WTC11 (cell line): Measurements from ENCODE around the gene TMEM260. TPM values are rescaled to one million over a fixed set of nuclear protein-coding genes. Genes with fewer than 3 reads are reported as not detected.

Source experiments
- ATAC-seq: fragments of 200-7000 bp; cut with Tn5 transposase; 2 replicates; pipeline ENCODE4 v1.10.0; 2021; ENCODE audit warnings: mild to moderate bottlenecking, moderate library complexity
- CTCF ChIA-PET: fragments of 300-600 bp; sonication (Branson Sonifier 250); formaldehyde crosslinking; loops from one replicate; lab custom pipeline; 2021; ENCODE audit warnings: antibody characterized with exemption; lab: Charles Lee
- POLR2A ChIA-PET: fragments of 350-600 bp; sonication (Branson Sonifier 250); formaldehyde crosslinking; loops from one replicate; lab custom pipeline; 2021; ENCODE audit warnings: antibody characterized with exemption; lab: Charles Lee
- DNase-seq: peaks from one replicate; pipeline ENCODE4 v3.0.0; 2021; ENCODE audit warnings: low spot score
- H3K27ac Mint-ChIP-seq: 2 replicates; pipeline ENCODE4 v1.8.0; 2021; ENCODE audit warnings: mixed read lengths
- H3K27me3 Mint-ChIP-seq: 2 replicates; pipeline ENCODE4 v1.8.0; 2021; ENCODE audit warnings: low read depth, mild to moderate bottlenecking, moderate library complexity, mixed read lengths
- H3K36me3 Mint-ChIP-seq: 2 replicates; pipeline ENCODE4 v1.8.0; 2021; ENCODE audit warnings: mixed read lengths
- H3K4me1 Mint-ChIP-seq: 2 replicates; pipeline ENCODE4 v1.8.0; 2022; ENCODE audit warnings: mixed read lengths
- H3K4me3 Mint-ChIP-seq: 2 replicates; pipeline ENCODE4 v1.8.0; 2021; ENCODE audit warnings: mild to moderate bottlenecking, moderate library complexity, mixed read lengths
- H3K9me3 Mint-ChIP-seq: 2 replicates; pipeline ENCODE4 v1.8.0; 2021; ENCODE audit warnings: mixed read lengths
- CREM ChIP-seq: sonication (generic); formaldehyde crosslinking; IDR thresholded peaks from 2 replicates; pipeline ENCODE4 v1.8.1; 2022; ENCODE audit warnings: mild to moderate bottlenecking, missing genetic modification reagents, moderate library complexity
- FOXK1 ChIP-seq: sonication (generic); formaldehyde crosslinking; IDR thresholded peaks from 2 replicates; pipeline ENCODE4 v1.8.0; 2022; ENCODE audit warnings: mild to moderate bottlenecking, moderate library complexity, missing genetic modification reagents
- HMGA2 ChIP-seq: fragments of 250-450 bp; sonication (Bioruptor Pico); IDR thresholded peaks from 2 replicates; pipeline ENCODE4 v1.4.0; 2021; ENCODE audit warnings: mild to moderate bottlenecking, moderate library complexity
- JUN ChIP-seq: sonication (generic); formaldehyde crosslinking; IDR thresholded peaks from 2 replicates; pipeline ENCODE4 v1.8.0; 2023; ENCODE audit warnings: mild to moderate bottlenecking, missing genetic modification reagents
- KAT7 ChIP-seq: sonication (generic); formaldehyde crosslinking; IDR thresholded peaks from 2 replicates; pipeline ENCODE4 v1.8.1; 2023; ENCODE audit warnings: missing genetic modification reagents, mild to moderate bottlenecking, borderline replicate concordance
- NFATC4 ChIP-seq: fragments of 250-450 bp; sonication (Bioruptor Pico); IDR thresholded peaks from 2 replicates; pipeline ENCODE4 v1.9.0; 2021; ENCODE audit warnings: mild to moderate bottlenecking
- NR1H2 ChIP-seq: sonication (generic); formaldehyde crosslinking; IDR thresholded peaks from 2 replicates; pipeline ENCODE4 v1.9.0; 2021; ENCODE audit warnings: mild to moderate bottlenecking, moderate library complexity, missing genetic modification reagents
- RORB ChIP-seq: fragments of 250-450 bp; sonication (Bioruptor Pico); IDR thresholded peaks from 2 replicates; pipeline ENCODE4 v1.9.0; 2021; ENCODE audit warnings: mild to moderate bottlenecking
- ZNF263 ChIP-seq: sonication (generic); formaldehyde crosslinking; IDR thresholded peaks from 2 replicates; pipeline ENCODE4 v1.8.1; 2022; ENCODE audit warnings: low read depth, mild to moderate bottlenecking, moderate library complexity, missing genetic modification reagents
- ZNF317 ChIP-seq: sonication (generic); formaldehyde crosslinking; IDR thresholded peaks from 2 replicates; pipeline ENCODE4 v1.8.1; 2023; ENCODE audit warnings: low read depth, mild to moderate bottlenecking, moderate library complexity, missing genetic modification reagents, borderline replicate concordance
- ZNF423 ChIP-seq: fragments of 250-450 bp; sonication (Bioruptor Pico); IDR thresholded peaks from 2 replicates; pipeline ENCODE4 v2.1.2; 2022; ENCODE audit warnings: mild to moderate bottlenecking, moderate library complexity
- total RNA-seq: library from RNA; stranded (reverse); gene quantifications from 3 replicates; pipeline ENCODE4 v1.2.3, GENCODE V29; 2021
- TF ChIP-seq, protein P1 (sequence below): sonication (generic); formaldehyde crosslinking; IDR thresholded peaks from 2 replicates; pipeline ENCODE4 v1.8.1; 2023; ENCODE audit warnings: mild to moderate bottlenecking, missing genetic modification reagents, borderline replicate concordance
- TF ChIP-seq, protein P2 (sequence below): sonication (generic); formaldehyde crosslinking; IDR thresholded peaks from 2 replicates; pipeline ENCODE4 v1.8.1; 2022; ENCODE audit warnings: mild to moderate bottlenecking, moderate library complexity, missing genetic modification reagents
- TF ChIP-seq, protein P3 (sequence below): sonication (generic); formaldehyde crosslinking; IDR thresholded peaks from 2 replicates; pipeline ENCODE4 v1.8.1; 2023; ENCODE audit warnings: mild to moderate bottlenecking, missing genetic modification reagents, moderate library complexity
- TF ChIP-seq, protein P4 (sequence below): sonication (generic); formaldehyde crosslinking; IDR thresholded peaks from 2 replicates; pipeline ENCODE4 v1.8.0; 2022; ENCODE audit warnings: mild to moderate bottlenecking, missing genetic modification reagents
- TF ChIP-seq, protein P5 (sequence below): fragments of 250-450 bp; sonication (Bioruptor Pico); IDR thresholded peaks from 2 replicates; pipeline ENCODE4 v1.8.0; 2021; ENCODE audit warnings: mild to moderate bottlenecking
- TF ChIP-seq, protein P6 (sequence below): sonication (generic); formaldehyde crosslinking; IDR thresholded peaks from 2 replicates; pipeline ENCODE4 v1.8.0; 2022; ENCODE audit warnings: mild to moderate bottlenecking, missing genetic modification reagents
- TF ChIP-seq, protein P7 (sequence below): sonication (generic); formaldehyde crosslinking; IDR thresholded peaks from 2 replicates; pipeline ENCODE4 v1.8.1; 2023; ENCODE audit warnings: mild to moderate bottlenecking, missing genetic modification reagents, moderate library complexity

Gene TMEM260
- total RNA-seq, 1 experiment from 2014 or later: 17.9 TPM

DNA sequence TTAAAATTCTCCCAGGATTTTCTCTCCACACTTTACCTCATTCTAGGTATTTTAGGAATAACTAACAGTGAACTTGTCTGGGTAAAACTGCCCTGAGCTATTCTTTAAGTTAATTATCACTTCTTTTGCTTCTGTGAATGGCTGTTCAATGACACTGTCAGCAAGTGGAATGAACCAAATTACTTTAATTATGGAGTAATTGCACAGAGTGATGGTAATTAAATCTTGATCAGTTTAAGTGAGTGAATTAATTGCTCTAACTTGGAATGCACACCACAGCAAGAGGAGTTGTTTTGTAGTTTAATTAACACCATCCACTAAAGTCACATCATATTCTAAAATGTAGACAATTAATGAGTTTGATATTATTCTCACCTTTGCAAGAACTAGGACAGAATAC is 36.2 kb upstream of the TMEM260 start:
- TF ChIP-seq CREM (CRISPR knock-in tag): no peak
- no peak for TF ChIP-seq ZNF263 (CRISPR knock-in tag)
- TF ChIP-seq, protein P1, sequence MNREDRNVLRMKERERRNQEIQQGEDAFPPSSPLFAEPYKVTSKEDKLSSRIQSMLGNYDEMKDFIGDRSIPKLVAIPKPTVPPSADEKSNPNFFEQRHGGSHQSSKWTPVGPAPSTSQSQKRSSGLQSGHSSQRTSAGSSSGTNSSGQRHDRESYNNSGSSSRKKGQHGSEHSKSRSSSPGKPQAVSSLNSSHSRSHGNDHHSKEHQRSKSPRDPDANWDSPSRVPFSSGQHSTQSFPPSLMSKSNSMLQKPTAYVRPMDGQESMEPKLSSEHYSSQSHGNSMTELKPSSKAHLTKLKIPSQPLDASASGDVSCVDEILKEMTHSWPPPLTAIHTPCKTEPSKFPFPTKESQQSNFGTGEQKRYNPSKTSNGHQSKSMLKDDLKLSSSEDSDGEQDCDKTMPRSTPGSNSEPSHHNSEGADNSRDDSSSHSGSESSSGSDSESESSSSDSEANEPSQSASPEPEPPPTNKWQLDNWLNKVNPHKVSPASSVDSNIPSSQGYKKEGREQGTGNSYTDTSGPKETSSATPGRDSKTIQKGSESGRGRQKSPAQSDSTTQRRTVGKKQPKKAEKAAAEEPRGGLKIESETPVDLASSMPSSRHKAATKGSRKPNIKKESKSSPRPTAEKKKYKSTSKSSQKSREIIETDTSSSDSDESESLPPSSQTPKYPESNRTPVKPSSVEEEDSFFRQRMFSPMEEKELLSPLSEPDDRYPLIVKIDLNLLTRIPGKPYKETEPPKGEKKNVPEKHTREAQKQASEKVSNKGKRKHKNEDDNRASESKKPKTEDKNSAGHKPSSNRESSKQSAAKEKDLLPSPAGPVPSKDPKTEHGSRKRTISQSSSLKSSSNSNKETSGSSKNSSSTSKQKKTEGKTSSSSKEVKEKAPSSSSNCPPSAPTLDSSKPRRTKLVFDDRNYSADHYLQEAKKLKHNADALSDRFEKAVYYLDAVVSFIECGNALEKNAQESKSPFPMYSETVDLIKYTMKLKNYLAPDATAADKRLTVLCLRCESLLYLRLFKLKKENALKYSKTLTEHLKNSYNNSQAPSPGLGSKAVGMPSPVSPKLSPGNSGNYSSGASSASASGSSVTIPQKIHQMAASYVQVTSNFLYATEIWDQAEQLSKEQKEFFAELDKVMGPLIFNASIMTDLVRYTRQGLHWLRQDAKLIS (CRISPR knock-in tag): no peak
- TF ChIP-seq RORB: no peak
- TF ChIP-seq ZNF423 (CRISPR knock-in tag): no peak
- TF ChIP-seq, protein P2, sequence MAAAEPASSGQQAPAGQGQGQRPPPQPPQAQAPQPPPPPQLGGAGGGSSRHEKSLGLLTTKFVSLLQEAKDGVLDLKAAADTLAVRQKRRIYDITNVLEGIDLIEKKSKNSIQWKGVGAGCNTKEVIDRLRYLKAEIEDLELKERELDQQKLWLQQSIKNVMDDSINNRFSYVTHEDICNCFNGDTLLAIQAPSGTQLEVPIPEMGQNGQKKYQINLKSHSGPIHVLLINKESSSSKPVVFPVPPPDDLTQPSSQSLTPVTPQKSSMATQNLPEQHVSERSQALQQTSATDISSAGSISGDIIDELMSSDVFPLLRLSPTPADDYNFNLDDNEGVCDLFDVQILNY: no peak
- TF ChIP-seq ZNF317 (CRISPR knock-in tag): no peak
- no peak for TF ChIP-seq KAT7
- DNase-seq (no peak), ATAC-seq (no peak)
- ChIA-PET POLR2A (no interaction called here), CTCF (no interaction called here)
- Mint-ChIP-seq H3K9me3 (peaks cover 7% of the 10 kb centered on the region; the same call in 1 of the 2 replicates), H3K4me3 (no peak overlapping the region), H3K27me3 (no peaks in the 10 kb centered on the region), H3K36me3 (no peaks in the 10 kb centered on the region), H3K4me1 (no peaks in the 10 kb centered on the region), H3K27ac (no peak overlapping the region)

DNA sequence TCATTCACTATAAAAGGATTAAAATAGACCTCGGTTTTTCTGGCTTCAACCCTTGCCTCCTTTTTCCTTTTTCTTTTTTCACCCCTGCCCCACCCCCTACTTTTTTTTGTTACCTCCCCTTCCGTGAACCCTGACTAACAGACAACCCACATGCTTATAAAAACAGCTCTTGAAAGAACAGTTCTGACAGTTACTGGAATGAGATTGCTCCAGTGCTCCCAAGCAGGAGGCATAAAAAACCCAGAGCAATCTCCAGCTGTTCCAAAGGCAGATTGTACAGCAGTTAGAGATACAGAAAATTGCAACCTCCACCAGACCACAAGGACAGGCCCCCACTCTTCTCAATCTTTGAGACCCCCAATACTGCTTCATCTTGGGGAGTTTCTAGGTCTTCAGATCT is 29.9 kb upstream of the TMEM260 start:
- CTCF ChIA-PET: interaction anchor here (1.2 to 3.3 kb wide), 2 partner anchors 59 kb away, joined by 3 to 85 read pairs; no protein-coding TSS in a partner anchor
- no peaks in the 10 kb centered on the region for H3K36me3 Mint-ChIP-seq
- DNase-seq: no peak
- no peak overlapping the region for H3K4me3 Mint-ChIP-seq
- TF ChIP-seq NFATC4 (CRISPR knock-in tag) (no peak), JUN (CRISPR knock-in tag) (no peak), NR1H2 (CRISPR knock-in tag) (no peak), FOXK1 (CRISPR knock-in tag) (no peak), ZNF263 (CRISPR knock-in tag) (no peak), HMGA2 (CRISPR knock-in tag) (no peak), KAT7 (no peak)
- TF ChIP-seq, protein P3, sequence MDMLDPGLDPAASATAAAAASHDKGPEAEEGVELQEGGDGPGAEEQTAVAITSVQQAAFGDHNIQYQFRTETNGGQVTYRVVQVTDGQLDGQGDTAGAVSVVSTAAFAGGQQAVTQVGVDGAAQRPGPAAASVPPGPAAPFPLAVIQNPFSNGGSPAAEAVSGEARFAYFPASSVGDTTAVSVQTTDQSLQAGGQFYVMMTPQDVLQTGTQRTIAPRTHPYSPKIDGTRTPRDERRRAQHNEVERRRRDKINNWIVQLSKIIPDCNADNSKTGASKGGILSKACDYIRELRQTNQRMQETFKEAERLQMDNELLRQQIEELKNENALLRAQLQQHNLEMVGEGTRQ (CRISPR knock-in tag): no peak
- TF ChIP-seq, protein P4, sequence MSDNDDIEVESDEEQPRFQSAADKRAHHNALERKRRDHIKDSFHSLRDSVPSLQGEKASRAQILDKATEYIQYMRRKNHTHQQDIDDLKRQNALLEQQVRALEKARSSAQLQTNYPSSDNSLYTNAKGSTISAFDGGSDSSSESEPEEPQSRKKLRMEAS (CRISPR knock-in tag): no peak
- TF ChIP-seq, protein P5, sequence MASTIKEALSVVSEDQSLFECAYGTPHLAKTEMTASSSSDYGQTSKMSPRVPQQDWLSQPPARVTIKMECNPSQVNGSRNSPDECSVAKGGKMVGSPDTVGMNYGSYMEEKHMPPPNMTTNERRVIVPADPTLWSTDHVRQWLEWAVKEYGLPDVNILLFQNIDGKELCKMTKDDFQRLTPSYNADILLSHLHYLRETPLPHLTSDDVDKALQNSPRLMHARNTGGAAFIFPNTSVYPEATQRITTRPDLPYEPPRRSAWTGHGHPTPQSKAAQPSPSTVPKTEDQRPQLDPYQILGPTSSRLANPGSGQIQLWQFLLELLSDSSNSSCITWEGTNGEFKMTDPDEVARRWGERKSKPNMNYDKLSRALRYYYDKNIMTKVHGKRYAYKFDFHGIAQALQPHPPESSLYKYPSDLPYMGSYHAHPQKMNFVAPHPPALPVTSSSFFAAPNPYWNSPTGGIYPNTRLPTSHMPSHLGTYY (CRISPR knock-in tag): no peak
- TF ChIP-seq, protein P6, sequence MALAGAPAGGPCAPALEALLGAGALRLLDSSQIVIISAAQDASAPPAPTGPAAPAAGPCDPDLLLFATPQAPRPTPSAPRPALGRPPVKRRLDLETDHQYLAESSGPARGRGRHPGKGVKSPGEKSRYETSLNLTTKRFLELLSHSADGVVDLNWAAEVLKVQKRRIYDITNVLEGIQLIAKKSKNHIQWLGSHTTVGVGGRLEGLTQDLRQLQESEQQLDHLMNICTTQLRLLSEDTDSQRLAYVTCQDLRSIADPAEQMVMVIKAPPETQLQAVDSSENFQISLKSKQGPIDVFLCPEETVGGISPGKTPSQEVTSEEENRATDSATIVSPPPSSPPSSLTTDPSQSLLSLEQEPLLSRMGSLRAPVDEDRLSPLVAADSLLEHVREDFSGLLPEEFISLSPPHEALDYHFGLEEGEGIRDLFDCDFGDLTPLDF (CRISPR knock-in tag): no peak
- TF ChIP-seq, protein P7, sequence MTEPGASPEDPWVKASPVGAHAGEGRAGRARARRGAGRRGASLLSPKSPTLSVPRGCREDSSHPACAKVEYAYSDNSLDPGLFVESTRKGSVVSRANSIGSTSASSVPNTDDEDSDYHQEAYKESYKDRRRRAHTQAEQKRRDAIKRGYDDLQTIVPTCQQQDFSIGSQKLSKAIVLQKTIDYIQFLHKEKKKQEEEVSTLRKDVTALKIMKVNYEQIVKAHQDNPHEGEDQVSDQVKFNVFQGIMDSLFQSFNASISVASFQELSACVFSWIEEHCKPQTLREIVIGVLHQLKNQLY (CRISPR knock-in tag): no peak
- no peaks in the 10 kb centered on the region for H3K27me3 Mint-ChIP-seq
- POLR2A ChIA-PET: no interaction called here
- H3K27ac Mint-ChIP-seq: no peak overlapping the region
- H3K4me1 Mint-ChIP-seq: peaks cover 11% of the 10 kb centered on the region
- no peak for ATAC-seq
- no peaks in the 10 kb centered on the region for H3K9me3 Mint-ChIP-seq
